T-helper 22 cell (primary cell): Measurements from ENCODE around the gene PAX8.

Experiments used
- DNase-seq: peaks from one replicate; pipeline ENCODE4 v3.0.0-alpha.2; 2020; ENCODE audit warnings: low read depth

PAX8 gene

DNA sequence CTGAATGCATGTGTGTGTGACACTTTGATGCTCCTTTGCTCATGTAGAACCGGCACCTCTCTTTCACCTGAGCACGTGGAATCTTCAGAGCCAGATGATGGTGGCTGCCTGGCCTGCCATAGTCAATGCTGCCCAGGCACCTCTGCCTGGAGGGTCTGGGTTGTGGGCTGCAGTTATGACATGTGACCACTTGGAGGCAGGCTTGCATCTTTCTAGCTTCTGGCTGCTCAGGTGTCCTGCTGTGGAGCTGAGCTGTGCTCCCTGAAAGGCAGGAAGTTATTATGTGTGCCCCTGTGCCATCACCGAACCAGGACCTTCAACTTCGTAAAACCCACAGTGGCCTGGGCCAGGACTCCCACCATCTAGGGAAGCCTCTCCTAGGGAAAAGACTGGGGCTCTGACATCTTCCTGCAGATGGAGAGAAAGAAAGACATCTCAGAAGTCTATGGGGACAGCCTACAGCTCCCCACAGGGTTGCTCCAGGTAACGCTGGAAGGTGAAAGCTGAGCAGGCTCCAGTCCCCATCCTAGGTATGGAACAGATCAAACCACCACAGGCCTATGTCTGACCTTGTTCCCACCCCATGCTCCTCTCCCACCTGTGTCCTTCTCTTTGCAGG lies 74.7 kb downstream of the PAX8 start:
- DNase-seq, result peak; percentile 35

DNA sequence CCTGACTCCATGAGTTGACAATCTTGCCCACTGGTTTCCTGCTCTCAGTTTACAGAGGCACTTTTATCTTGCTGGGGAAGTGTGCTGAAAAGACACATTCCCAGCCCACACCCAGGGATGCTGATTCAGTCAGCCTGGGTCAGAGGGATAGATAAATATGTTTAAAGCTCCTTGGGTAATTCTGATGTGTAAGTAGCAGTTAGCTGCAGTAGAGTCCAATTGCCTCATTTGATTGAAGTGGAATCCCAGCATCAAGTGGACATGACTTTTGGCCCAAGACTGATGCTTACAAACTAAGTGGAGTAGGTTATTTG lies 75.5 kb downstream of the PAX8 start:
- DNase-seq, result no peak

DNA sequence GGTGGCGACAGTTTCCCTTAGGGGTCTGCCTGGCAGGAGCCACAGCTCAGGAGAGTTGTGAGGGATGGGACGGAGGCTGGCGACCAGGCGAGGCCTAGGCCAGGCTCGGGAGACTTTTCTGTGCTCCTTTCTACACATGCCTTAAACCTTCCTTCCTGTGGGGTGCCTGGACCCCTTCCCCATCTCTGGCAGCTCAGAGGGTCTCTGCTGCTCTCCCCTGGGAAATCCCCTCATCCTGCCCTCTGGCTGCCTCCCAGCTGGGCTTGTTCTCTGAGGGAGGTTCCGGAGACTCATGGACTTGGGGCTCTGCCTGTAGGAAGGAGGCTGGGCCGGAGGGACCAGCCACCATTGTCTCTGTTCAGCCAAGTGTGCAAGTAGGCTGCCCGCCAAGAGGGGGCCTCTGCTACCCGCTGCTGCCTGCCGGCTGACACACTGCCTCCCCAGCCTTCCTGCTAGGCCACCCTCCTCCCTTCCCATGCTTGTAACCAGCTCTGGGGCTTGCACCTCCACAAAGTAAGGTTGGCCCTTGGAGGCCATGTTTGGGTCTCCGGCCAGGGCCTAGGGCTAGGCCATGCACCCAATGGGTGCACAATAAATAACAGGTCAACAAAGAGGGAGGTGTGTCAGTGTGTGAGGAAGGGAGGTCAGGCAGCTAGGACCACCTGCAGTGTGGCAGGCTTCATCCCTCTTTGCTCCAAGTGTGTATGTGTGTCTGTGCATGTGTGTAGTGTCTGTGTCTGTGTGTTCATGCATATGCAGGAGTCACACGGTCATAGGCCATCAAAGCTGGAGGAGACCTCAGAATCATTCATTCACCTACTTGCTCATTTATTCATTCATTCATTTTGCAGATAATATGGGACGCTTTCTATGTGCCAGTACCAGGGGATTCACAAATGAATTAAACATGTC lies 76.2 kb downstream of the PAX8 start:
- DNase-seq, result no peak

DNA sequence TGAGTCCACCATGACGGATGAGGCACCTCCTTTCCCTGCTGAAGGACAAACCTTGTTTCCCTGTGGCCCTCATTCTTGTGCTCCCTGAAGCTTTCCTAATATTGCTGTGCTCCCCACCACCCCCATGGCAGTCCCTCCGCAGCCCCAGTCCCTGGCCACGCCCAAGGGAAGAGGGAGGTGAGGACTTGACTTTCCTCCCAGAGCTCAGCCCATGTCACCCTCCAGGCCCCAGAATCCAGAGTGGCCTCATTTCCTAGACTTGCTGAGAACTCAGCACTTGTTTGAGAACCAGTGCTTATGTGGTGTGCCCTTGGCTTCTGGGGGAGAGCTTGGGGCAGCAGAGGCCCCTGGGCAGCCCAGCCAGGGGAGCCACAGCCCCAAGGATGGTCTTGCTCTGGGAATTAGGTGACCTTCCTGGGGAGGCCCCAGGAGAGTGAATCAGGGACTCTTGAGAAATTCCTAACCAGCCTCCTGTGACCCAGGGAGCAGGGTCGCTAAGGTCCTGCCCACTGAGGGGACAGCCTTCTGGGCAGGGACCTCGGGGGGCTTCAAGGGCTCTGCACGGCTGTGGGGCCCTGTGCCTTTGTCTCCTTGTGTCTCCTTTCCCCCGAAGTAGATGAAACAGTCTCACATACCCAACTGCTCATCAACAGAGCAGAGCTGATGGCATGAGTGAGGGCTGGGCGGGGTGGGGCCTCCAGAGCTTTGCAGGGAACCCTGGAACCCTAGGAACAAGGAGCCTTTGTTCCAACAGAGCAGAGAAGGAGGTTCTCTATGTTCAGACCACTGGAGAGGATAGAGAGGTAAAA lies 77.0 kb downstream of the PAX8 start:
- DNase-seq, result no peak

DNA sequence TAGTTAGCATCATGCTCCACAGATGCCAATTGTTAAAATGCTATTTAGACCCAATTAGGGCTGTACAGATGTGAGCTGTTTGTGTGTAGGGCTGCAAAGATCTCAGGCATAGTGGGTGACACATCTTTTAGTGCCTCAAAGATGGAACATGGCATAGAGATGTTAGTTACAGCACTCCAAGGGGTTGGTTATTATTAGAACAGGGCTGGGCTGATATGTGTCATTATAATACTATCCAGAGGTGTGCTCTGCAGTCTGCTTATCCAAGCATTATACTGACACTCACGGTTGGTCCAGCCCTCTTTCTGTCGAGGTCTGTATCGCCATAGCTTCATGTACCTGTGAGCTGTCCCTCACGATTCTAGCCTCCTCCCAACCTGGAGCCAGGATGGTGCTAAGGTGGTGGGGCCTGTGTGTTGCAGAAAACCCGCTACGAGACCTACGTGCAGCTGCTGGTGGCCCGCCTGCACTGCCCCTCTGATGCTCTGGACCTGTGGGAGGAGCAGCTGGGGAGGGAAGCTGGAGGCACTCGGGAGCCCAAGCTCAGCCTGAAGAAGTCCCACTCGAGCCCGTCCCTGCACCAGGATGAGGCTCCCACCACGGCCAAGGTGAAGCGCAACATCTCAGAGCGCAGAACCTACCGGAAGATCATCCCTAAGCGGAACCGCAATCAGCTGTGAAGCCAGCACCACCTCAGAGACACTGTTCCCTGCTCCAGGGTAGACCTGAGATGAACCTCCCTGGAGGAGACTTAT lies 77.8 kb downstream of the PAX8 start:
- no peak for DNase-seq

DNA sequence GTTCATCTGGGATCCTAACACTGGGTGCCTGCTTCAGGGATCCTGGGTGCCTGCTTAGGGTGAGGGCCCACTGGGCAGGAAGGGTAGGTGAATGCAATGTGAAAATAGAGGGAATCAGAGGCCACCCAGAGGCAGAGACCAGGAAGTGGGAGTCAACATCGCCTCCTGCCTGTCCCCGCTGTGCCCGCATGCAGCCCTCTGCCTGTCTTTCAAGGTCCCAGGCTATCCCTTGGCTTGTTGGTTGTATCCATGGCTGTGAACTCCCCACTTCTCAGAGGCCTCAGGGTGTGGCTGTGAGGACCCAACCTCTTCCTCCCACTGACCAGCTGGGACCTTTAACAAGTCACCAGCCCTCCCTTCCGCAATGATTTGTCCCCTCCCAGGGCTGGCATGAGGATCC lies 78.5 kb downstream of the PAX8 start:
- DNase-seq, result no peak

DNA sequence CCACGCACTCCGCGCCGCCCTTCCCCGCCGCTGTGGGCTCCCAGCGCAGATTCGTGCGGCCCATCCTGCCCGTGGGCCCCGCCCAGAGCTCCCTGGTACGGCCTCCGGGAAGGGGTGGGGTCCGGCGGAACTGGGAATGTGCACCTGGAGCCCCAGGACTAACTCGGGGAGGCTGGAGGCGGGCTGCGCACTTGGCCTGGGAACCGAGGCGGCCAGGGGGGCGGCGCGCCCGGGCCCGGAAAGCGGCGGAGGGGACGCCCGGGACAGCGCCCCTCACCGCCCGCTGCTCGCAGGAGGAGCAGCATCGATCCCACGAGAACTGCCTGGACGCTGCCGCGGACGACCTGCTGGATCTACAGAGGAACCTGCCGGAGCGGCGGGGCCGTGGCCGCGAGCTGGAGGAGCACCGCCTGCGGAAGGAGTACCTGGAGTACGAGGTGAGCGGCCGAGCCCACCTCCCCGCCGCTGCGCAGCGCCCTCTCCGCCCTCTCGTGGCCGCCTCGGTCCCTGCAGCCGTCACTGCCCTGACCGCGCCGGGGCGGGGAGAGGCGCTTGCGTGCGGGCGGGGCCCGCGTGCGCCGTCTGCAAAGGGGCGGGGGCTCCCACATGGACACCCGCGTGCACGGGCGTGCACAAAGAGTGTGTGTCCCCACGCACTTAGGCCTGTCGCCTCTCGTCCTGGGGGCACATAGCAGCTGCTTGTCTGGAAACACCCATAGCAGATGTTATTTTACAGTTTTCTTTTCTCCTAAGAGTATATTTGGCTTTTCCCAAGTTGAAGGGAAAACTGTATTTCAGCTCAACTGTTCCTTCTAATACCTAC lies 79.7 kb downstream of the PAX8 start:
- peak; percentile 39 for DNase-seq

DNA sequence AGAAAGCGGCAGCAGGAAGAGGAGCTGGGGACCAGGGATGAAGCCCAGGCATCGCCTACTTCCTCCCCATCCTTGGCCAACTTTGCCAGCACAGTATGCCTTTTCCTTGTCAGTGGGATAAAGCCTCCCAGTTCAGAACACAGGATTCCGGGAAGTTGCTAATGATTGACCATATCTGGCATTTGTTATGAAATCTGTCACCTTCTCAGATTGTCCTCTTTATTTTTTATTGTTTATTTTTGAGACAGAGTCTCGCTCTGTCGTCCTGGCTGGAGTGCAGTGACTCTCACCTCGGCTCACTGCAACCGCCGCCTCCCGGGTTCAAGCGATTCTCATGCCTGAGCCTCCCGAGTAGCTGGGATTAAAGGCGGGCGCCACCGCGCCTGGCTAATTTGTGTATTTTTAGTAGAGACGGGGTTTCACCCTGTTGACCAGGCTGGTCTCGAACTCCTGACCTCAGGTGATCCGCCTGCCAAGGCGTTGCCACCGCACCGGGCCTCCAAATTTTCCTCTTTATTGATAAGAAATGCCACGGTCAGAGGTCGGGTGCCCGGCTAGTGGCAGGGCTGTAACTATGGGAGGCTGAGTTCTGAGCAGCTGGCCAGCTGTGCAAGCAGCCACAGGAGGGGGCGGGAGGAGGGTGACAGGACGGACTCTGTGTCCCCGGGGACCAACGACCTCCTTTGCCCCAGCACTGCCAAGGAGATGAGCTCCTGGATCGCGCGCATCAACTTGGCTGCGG lies 80.5 kb downstream of the PAX8 start:
- DNase-seq, result no peak

DNA sequence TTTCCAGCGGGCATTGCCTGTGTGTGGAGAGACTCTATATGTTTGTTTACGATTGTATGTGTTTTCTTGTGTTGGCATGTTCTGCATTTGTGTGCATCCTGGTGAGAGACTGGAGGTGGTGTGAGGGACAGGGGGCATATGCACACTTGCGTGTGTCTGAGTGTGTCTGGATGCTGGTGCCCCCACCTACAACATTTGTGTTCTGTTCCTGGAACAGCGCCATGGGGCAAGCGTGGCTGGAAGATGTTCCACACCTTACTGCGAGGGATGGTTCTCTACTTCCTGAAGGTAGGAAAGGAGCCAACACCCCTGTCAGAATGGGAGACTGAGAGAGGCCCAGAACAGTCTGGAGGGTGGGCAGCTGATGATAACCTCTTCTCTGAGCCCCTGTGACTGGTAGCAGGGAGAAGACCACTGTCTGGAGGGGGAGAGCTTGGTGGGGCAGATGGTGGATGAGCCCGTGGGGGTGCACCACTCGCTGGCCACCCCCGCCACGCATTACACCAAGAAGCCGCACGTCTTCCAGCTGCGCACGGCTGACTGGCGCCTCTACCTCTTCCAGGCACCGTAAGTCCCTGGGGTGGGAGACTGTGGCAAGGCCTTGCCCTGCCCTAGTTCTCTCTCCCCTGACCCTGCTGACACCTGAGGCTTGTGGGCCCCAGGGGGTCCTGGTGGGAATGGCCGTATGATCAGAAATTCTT lies 81.2 kb downstream of the PAX8 start:
- DNase-seq, result no peak

DNA sequence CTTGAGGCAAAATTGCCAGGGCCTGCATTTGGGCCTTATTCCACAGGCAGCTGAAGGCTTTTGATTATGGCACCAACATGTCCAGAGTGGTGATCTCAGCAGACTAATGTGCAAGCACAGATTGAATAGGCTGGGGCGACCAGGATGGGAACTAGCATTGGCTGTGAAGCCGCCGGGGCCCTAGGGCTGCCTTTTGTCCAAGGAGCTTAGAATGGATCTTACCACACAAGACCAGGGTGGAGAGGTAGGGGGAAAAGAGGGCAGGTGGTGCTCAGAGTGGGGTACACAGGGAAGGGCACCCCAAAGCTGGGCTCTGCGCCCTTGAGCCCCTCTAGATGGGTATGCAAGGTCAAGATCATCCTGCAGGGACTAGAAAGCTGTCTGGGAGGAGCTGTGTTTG lies 81.9 kb downstream of the PAX8 start:
- no peak for DNase-seq

DNA sequence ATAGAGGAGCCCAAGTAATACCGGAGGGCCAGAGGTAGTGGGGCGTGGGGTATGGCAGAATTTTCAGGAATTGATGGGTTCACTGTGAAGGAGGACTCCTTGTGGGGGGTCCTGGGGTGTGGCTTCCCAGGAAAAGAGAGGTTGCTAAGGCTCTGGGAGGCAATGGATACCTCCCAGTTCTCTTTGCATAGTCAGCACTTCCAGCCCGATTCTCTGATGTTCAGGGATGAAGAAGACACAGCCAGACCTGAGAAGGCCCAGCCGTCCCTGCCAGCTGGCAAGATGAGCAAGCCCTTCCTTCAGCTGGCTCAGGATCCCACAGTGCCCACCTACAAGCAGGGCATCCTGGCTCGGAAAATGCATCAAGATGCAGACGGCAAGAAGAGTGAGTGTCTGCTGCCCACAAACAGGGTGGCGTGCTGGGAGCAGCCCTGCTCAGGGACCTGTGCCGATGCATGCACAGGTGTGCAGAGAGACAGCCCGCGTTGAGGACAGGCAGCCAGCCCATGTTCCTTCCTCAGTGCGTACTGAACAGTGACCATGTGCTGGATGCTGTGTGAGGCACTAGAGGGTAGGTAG lies 82.7 kb downstream of the PAX8 start:
- no peak for DNase-seq

DNA sequence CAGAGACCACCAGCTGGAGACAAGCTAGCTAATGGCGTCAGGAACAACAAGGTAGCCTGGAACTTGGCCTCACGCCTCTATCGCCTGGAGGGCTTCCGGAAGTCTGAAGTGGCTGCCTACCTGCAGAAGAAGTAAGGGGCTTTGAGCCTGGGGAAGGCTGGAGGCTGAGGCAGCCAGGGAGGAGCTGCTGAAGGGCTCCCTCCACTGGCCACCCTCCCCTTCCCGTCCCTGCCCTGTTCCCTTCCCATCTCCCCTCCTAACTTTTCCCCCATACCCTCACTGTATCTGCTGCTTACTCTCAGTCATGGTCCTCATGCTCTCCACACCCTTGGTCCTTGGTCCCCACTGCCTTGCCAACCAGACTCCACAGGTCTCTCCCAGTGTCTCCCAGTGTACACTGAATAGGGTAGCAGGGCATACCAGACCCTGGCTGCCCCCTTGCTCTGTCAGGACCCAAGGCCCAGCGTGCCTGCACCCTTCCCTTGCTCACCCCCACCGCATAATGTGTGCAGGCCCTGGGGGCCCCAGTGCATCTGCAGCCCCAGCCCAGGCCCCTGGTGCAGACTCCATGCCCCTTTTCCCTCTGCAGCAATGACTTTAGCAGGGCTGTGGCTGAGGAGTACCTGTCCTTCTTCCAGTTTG lies 86.1 kb downstream of the PAX8 start:
- no peak for DNase-seq

DNA sequence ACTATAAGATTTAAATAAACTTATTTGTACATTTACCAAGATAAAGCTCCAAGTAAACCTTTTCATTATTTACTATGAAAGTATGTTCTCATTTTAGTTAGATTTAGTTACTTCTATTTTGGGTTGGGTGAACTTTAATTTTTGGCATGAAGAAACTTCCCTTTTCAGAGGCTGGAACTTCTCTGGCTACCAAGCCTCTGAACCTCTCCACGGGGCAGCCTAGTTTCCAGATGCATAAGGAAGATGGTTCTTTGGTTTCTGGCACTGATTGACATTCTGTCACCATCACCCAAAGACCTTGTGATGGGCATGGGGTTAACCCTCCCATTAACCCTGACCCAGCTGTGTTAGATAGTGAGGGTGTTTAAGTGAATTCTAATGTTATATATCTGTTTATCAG lies 87.8 kb downstream of the PAX8 start:
- no peak for DNase-seq

DNA sequence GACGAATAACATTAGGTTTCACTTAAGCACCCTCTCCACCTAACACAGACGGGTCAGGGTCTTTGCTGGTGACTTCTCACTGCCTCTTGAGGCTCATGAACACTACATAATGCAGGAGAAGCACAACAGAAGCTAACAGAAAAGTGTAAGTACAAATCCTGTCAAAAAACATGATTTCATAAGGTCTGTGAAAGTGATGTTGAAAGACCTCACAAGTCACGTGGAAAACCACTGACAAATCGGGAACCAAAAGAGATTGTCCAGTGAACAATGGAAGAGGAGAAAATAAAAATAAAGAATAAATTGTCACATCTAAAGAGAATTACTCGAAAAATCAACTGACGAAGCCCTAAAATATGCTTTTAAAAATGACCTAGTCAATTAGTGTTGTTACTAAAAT lies 91.0 kb downstream of the PAX8 start:
- no peak for DNase-seq

DNA sequence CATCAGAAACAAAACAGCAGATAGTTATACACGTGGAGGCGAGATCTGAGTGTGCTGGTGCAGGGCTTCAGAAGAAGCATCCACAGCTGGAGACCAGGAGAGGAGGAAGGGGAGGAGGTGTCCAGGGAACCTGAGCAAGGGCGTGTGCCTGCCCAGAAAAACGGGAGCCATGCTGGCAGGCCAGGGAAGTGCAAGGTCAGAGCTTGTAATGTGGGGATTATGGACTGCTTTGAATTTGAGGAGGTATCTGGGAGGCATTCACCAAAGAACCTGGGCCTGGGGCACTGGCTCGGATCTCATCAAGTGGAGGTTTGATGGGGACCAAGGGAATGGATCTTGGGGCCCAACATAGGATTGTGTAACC lies 92.3 kb downstream of the PAX8 start:
- DNase-seq, result no peak

DNA sequence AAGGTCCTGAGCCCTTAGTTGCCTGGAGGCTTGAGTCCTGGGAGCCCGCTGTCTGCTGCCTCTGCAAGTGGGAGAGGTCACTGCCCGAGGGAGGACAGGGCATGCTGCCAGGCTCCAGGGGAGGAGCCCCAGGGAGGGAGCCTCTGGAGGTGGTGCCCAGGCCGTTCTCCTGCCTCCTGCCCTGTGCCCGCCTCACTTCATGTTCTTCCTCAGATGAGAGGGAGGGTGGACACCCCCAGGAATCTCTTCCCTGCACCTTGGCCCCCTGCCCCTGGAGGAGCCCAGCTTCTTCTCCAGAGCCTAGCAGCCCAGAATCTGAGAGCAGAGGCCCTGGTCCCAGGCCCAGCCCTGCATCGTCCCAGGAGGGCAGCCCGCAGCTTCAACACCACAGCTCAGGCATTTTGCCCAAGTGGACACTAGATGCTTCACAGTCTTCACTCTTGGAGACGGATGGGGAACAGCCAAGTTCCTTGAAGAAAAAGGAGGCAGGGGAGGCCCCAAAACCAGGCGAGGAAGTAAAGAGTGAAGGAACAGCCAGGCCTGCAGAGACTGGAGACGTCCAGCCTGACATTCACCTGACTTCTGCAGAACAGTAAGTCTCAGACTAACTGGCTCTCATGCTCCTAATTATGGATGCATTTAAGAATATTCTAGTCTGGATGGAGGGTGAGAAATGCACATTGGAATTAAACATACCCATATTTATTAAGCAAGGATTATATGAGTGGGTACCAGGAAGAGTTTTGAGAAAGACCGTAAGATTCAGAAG lies 92.9 kb downstream of the PAX8 start:
- DNase-seq, result no peak

DNA sequence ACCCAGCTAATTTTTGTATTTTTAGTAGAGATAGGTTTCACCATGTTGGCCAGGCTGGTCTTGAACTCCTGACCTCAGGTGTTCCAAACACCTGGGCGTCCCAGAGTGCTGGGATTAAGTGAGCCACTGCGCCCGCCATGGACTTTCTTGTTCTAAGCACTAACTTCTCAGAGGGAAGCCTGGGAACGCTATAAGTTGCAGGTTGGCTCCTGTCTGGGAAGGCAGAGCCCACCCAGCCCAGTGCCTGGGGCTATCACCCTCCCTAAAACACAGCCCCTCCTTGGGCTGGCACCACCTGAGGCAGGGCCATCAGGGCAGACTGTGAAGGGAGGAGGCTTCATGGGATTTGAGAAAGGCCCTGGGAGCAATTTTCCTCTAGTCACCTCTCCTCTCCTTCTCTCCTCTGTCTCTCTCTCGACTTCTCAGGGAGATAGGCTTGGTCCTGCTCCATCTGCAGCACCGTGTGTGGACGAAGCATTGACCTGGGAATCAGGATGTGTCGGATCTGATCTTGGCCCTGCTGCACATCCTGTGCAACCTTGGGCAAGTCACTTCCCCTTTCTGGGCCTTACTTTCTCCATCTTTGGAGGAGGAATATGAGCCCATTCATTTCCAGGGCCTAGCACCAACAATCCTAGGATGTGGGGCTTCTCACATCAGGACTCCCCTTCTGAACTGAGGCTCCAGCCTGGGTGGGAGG lies 94.0 kb downstream of the PAX8 start:
- DNase-seq, result no peak

DNA sequence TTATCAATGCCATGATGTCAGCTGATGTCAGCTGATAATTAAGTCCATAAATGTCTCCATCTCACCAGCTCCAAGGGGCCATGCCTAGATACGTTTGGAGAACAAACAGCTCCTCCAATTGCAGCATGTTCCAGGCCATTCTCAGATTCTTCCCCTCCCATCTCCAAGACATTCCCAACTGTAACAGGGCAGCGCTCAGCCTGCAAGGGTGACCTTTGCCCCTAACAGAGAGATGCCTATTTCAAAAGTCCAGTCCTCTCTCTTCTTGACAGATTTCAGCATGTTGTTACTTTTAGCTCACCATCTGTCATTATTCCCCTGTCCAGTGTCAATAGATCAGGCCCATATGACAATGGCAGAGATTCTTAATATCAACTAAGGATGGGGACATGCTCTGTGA lies 95.0 kb downstream of the PAX8 start:
- DNase-seq, result no peak
